Daoy (cell line): ENCODE measurements around the gene FHIT. TPM values are rescaled to one million over a fixed set of nuclear protein-coding genes. Genes with fewer than 3 reads are reported as not detected.

ENCODE experiments used
- DNase-seq: peaks from one replicate; pipeline ENCODE4 v3.0.0-alpha.2; 2015; ENCODE audit warnings: low read depth
- total RNA-seq: library from RNA; depleted of rRNA; stranded (reverse); fragments of >200 nt; shearing (Covaris generic); gene quantifications from 2 replicates; pipeline ENCODE4 v1.2.3, GENCODE V29; 2014

Gene FHIT
- total RNA-seq, 1 experiment from 2014 or later = not detected

- DNase-seq = no peak
Measured at GRCh38 chr3:60220768-60221167, 1030.5 kb downstream of the FHIT start.

GRCh38 chr3:60219501-60219900 is 1031.8 kb downstream of the FHIT start:
- DNase-seq = no peak

DNA sequence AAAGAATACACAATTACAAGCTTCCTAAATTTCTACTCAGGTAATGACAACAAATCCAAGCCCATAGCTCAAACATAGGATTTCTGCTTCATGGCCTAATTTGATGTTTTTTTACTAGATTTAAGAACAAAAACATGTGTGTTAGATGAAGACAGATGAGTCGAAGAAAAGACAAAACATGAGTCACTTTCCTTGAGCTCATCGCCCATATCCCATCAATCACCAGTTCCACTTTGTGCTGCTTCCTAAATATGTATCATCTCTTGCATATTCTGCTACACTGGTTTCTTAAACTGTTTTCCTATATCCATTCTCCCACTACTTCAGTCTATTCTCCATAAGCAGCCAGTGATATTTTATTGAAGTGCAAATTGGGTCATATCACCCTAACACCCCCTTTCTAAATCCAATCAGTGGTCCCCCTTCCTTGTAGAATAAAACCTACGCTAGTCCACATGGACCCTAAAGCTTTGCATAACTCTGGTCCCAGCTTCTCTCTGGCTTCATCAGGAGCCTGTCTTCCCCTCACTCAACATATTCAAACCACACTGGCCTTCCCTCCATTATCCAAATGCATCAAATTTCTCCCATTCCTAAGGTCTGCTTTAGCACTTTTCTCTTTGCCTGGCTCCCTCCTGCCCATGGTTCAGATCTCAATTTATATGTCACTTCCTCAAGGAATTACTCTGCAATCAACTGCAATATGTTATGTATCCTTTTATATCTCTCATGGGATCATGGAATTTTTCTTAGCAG is 1033.9 kb downstream of the FHIT start:
- DNase-seq = no peak

DNA sequence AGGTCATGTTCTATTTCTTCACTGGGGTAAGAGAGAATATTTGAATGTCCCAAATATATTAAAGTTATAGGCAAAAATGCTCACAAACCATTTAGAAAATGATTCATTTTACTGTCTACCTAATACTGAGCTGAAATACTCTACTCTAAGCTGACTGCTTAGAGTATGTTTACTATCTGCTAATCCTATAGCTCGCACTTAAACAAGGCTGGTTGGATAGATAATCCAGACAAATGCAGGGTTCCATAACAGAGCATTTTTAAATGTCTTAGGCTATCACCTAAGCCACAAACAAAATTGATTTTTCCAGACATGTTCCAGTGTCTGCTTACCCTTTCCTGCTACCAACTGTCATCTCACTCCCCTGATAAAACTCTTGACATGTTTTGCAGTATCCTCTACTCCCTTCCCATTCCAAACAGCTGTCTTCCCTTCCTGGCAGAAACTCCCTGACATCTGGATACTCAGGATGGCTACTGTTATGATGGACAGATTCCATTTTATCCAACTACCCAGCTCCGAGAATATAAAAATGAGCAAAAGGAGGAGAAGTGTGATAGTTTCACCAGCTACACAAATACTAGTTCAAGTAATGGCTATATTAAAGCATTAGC is 1034.7 kb downstream of the FHIT start:
- DNase-seq = no peak

GRCh38 chr3:60215946-60216345 is 1035.3 kb downstream of the FHIT start:
- DNase-seq = no peak

GRCh38 chr3:60207905-60208304 is 1043.3 kb downstream of the FHIT start:
- DNase-seq = no peak

DNA sequence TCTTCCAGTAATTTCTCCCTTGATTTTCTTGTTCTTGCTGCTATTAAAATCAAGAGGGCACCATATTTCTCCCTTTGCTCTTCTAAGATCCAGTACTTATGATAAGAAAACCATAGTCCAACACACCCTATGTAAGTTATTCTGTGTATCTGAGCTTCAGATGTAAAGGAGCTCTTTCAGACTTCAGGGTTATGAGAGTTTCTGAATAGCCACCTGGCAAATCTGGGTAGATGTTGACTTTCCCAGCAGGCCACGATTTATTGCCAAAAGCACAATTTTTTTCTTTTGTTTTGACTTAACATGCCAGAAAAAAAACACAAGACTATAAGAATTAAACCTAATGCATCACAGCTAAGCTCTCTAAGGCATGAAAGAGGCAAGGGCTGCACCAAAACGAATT is 1045.0 kb downstream of the FHIT start:
- no peak for DNase-seq

- DNase-seq = no peak
Measured at GRCh38 chr3:60202052-60202726, 1049.1 kb downstream of the FHIT start.

- no peak for DNase-seq
Measured at GRCh38 chr3:60199306-60199705, 1051.9 kb downstream of the FHIT start.

GRCh38 chr3:60198179-60198720 is 1053.0 kb downstream of the FHIT start:
- no peak for DNase-seq

GRCh38 chr3:60192297-60193114 is 1058.7 kb downstream of the FHIT start:
- DNase-seq = no peak

GRCh38 chr3:60190073-60190472 is 1061.2 kb downstream of the FHIT start:
- no peak for DNase-seq

- DNase-seq = no peak
Measured at GRCh38 chr3:60189304-60189703, 1061.9 kb downstream of the FHIT start.

- no peak for DNase-seq
Measured at GRCh38 chr3:60188803-60189202, 1062.4 kb downstream of the FHIT start.

DNA sequence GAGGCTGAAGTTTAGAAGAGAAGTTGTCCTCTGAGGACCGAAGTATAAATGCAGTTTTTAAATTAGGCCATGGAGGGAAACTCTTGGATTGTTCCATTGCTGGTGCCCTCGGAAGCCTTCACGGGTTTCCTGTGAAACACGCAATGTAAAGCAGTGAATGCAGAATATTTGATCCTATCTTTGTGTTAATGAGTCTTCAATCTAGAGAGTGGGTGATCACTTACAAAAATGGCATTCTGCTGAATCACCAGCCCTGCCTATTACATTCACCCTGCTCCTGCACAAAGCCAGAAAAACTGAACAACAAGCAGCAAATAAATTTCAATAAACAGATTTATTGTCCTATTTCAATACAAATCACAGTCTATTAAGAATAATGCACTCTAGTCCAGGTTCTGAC is 1063.9 kb downstream of the FHIT start:
- no peak for DNase-seq

DNA sequence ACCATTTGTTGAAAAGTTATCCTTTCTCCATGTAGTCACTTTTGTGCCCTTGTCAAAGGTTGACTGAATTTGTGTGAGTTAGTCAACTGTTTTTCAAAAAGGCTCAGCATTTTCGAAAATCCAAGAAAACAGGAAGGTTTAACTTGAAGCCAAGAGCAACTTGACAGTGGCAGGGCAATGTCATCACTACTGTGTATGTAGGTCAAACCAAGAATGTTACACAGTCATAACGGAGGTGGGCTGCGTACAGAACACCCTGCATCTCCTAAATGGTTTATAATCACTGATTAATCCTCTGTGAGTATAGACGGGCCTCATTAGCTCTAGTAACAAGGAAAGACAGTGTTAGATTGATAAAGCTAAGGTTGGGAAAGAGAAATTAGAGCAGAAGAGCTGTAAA is 1064.9 kb downstream of the FHIT start:
- DNase-seq = no peak

DNA sequence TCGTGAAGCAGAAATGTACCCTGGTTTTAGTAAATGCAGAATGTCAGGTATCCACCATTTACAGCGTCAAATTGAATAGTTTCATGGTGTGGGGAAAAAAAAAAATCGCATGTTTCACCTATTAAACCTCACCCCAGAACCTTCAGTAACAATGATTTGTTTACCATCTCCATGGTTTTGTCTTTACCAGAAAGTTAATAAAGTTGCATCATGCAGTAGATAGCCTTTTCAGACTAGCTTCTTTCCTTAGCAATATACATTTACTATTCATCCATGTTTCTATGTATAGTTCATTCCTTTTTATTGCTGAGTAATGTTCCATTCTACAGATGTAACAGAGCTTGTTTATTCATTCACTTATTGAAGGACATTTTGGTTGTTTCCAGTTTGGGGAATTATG is 1066.1 kb downstream of the FHIT start:
- DNase-seq = no peak

GRCh38 chr3:60182697-60183096 is 1068.6 kb downstream of the FHIT start:
- DNase-seq = no peak

DNA sequence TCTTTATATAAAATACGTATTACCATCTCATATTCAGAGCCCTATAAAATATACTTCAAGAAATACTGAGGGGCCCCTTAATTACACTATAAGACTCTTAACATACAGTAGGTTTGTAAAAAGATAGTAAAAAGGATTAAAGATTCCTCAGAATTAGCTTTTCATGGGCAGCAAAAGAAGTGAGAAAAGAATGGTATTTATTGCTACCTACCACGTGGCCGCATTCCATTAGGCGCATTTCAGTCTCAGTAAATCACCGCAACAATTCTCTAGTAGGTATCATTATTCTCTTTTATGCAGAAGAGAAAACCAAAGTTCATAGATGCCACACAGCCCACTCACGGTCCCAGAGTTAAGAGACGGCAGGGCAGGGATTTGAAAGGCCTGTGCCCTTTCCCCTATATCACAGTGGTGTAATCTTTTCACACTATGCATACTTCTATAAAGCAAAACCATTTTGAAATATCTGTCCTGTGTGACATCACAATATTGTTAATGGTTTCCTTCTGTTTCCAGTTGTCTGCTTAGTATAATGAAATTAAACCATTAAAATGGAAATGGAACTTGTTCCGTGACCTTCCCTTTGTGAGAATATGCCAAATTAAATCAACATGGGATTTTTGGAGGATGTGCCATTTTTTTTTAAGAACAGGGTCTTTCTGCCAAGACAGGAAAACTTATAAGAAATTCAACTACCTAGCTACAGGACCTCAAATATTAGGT is 1072.2 kb downstream of the FHIT start:
- DNase-seq = no peak

GRCh38 chr3:60177726-60178125 is 1073.5 kb downstream of the FHIT start:
- DNase-seq = no peak

DNA sequence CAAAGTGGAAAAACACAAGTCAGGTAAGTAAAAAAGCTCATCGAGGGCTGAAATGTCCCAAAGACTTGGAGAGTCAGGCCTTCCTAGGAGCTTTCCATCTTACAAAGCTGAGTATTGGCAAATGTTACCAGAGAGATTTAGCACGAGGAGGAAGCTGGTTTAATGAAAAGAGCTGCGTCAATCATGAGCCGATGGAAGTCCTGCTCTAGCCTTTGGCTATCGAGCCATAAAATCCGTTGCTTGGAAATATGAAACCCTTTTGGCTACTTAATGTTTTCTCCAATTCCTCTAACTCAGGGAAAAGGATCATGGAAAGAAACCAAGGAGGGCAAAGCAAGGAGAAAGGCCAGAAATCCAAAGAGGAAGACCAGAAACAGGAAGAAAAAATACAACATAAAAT is 1074.6 kb downstream of the FHIT start:
- no peak for DNase-seq
